GM21515 (cell line): Measurements from ENCODE around the gene CRIP1.

Source experiments
- ATAC-seq: cut with Tn5 transposase; IDR thresholded peaks from one replicate; pipeline ENCODE4 v1.9.1; 2021; ENCODE audit not compliant: unreplicated experiment

The CRIP1 gene

GRCh38 chr14:105469456-105470349, 17.0 kb upstream of the CRIP1 start:
- no peak for ATAC-seq

- no peak for ATAC-seq
Measured at GRCh38 chr14:105470350-105471296, 16.1 kb upstream of the CRIP1 start.

DNA sequence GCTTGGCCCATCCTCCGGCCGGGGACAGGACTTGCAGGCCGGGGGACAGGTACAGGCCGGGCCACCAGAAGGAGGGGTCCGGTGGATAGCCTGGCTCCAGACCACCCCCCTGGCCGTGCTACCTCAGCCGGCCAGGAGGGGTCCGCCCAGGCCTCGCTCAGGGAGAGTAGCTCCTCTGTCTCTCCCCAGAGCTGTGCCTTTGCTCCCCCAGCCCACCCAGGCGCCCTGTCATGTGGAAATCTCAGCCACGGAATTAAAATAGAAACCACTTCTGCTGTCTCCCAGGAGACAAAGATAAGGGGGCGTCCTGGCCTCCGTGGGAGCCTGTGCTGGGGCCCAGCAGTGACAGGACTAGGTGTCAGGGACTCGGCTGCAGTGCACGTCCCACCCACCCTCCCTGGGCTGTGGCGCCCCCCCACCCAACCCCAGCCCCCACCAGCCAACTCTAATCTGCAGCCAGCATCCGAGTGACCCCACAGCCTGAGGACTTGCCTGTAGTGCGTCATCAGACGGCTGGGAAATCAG, 15.3 kb upstream of the CRIP1 start:
- ATAC-seq = no peak

DNA sequence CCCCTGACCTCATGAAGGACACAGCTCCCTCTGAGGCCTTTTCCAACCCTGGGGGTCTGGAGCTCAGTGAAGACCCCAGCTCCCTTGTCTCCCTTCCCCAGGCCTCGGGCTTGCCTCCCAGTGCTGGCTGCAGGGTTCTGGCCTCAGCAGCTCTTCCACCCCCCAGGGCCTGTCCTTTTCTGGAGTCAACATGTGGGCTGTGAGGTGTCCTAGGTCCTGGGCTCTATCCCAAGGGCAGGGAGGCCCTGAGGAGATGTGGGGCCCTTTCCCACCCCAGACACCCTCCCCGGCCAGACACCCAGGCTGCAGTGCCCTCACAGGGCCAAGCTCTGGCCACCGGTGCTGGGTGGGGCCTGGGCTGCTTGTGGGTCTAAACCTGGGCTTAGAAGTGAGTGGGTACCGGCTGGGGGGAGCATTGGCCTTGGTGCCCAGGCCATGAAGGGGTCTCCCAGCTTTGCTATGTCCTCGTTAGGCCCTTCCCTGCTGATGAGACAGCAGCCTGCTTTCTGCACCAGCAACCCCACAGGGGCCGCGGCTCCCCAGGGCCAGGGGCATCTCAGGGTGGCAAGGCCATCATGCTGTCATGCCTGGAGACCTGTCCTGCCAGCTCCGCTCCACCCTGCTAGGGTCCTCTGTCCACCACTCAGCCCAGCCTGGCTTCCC, 14.7 kb upstream of the CRIP1 start:
- no peak for ATAC-seq

GRCh38 chr14:105472486-105472991, 14.1 kb upstream of the CRIP1 start:
- no peak for ATAC-seq

DNA sequence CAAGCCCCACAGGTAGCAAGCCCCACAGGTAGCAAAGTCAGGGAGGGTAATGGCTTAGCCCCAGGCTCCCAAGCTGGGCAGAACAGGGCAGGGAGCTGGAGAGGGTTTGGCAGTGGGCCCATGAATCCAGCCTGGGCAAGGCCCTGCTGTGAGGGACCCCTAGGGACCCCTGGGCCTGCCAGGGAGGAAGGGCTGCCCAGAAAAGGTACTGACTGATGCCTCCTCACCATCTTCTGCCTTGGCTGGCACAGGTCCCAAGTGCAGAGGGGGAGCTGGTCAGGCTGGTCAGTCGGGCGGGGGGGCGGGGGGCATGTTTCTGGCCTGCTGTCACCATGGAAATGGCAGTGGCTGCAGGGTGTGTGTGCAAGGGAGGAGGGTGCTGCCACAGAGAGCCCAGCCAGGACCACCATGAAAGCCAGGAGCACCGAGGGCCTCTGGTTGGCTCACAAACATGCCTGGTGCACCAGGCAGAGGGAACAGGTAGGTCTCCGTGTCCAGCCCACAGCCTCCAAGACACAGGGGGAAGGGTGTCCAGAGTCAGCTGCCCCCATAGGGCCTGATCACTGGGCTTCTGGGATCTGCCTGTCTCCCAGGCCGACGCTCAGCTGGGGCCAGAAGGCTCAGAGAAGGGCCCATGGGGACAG, 13.5 kb upstream of the CRIP1 start:
- ATAC-seq = no peak

DNA sequence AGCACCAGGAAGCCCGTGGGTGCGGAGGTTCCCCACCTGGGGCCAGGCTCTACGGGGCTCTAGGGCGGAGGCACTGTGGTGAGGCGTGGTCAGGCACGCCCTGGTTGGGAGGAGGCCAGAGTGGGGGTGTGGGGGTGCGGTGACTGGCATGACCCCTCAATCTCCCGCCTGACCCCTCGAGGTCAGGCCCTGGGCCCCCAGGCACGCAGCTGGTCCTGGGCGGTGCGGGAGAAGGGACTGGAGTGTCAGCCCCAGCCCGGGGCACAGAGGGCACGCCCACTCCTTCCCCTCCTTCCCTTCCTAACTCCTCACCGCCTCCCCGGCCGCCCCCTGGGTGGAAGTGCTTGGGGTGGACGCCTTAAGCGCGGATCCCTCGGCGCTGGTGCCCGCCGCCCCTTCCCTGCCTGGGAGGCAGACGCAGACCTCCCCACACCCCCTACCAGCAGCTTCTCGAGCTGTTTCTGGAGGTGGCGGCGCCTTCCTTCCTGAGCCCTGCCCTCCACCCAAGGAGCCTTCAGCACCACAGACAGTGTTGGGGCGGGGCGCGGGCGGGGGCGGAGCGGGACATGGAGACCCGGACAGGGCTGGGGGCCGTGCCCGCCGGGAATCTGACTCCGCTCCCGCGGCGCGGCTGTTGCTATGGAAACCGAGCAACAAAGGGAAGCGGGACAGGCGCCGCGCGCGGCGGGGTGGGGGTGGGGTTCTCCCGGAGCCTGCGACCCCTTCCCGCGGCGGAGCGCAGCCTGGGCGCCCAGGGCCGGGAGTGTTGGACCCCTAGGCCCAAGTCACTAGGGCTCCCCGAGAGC, 12.8 kb upstream of the CRIP1 start:
- ATAC-seq = no peak

- ATAC-seq = no peak
Measured at GRCh38 chr14:105474483-105475268, 12.0 kb upstream of the CRIP1 start, which contains the start of gene CRIP2. Gene CRIP2, plus strand, starts transcription at chr14:105474821. Its CDS starts 42 bp downstream, at chr14:105474863.

DNA sequence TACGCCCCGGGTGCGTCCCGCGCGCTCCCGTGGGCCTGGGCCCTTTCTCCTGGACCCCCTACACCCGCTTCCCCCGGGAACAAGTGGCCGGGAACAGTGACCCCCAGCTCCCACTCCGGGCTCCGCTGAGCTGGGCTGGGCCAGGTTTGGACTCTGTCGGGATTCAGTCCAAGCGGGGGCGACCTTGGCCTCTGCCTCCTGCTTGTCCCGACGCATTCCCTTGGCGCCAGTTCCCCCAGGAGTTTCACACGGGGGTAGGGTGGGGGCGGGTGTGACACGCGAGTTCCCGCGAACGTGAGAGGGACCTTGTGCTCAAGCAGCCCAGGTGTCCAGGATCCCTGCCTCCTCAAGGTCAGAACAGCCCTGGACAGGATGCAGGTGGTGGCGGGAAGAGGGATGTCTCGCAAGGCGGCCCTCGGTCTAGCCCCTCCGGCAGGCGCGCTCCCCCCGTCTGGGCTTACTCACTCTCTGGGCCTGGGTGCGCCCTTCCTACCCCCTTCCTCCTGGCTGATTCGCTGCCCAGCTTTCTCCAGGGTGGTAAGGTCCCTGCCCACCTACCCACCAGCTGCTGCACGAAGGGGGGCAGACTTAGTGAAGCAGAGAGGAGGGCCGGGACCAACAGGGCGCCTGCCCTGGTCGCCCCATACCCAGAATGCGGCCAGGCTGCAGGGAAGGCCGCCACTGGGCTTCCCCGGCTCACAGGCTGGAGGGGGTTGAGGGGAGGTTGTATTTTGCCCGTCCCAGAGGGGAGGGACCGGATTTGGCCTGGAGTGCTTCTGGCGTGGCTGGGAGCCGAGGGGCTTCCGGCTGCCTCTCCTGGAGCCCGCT, 11.2 kb upstream of the CRIP1 start:
- no peak for ATAC-seq

DNA sequence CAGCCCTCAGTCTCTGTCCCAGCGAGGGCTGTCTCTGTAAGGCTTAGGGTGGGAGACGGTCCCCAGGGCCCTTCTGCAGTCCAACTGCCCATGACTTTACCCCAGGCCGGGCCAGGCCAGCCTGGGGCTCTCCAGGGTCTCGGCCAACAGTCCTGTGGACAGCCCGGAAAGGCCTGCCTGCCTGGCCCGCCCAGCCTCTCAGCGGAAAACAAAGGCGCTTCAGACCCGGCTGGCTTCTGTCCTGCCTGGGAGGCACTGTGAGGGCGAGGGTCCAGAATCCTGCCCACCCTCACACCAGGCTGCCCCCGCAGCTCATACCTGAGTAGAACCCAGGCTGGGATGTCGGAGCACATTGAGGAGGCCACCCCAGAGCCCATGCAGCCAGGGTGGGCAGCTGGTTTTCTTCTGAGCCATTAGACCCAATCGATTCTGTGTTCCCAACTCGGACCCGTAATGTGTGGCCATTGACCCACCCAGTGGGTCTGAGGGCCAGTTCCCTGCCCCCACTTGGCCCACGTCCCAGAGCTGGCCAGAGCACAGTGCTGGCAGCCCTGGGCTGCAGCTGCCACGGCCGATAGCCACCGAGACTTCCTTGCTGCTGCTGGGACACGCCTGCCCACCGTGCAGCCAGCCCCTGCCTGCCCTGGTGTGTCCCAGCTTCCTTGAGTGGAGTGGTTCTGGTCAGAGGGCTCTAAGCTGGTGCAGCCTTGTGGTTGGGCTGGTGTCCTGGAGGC, 10.4 kb upstream of the CRIP1 start:
- no peak for ATAC-seq

DNA sequence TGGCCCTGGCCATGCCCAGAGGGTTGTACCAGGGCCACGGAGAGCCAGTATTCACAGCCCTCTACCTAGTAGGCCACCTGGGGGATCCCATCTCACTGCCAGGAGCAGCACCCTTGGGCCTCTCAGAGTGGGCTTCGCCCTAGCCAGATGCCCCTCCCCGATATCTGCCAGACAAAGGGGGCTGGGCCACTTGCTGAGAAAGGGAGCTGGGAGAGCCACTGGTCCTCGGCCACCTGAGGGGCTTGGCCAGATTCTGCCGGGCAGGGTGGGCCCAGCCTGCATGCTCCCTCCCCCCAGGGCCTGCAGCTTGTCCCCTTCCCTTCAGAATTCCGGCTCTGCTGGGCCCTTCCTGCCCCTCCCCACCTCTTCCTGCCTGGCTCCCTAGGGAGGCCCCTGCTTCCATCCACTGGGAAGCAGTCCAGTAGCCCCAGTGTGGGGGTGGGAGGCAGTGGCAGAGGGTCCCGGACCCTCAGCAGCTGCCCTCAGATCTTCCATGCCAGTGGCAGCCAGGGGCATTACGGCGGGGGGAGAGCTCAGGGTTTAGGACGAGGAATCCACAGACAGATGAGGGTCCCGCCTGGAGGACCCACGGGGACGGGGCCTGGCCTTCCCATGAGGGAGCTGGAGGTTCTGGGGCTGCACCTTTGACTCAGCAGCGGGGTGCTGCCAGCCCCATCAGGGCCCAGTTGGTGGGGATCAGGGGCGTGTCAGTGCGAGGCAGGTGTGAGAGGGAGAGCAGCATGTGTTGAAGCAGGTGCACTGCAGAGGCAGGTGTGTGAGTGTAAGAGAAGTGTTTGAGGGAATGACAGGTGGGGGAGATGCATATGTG, 9.6 kb upstream of the CRIP1 start:
- ATAC-seq = no peak

DNA sequence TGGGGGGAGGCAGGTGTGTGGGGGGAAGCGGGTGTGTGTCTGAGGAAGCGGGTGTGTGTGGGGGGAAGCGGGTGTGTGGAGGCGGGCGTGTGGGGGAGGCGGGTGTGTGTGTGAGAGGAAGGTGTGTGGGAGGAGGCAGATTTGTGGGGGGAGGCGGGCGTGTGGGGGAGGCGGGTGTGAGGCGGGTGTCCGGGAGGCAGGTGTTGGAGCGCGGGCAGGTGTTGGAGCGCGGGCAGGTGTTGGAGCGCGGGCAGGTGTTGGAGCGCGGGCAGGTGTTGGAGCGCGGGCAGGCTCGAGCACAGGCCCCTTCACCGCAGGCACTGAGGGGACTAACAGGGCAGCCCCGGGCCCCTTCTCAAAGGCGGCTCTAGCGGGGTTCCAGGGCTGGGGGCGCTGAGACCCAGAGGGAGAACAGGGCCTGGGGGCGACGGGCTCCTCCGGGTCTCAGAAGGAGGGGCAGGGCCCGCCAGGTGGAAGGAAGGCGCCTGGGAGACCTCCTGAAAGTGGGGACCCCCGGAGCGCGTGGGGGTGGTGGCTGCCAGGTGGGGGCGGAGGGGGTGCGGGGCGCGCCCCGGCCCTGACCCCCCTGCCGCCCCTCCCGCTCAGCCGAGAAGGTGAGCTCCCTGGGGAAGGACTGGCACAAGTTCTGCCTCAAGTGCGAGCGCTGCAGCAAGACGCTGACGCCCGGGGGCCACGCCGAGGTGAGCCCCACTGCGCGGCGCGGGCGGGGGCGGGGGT, 8.9 kb upstream of the CRIP1 start:
- ATAC-seq = no peak

GRCh38 chr14:105478398-105479251, 8.1 kb upstream of the CRIP1 start:
- no peak for ATAC-seq

GRCh38 chr14:105479431-105480158, 7.1 kb upstream of the CRIP1 start:
- no peak for ATAC-seq
